Psoas muscle (tissue), 8 donors: ENCODE data around the gene TSSC4. TPM values are rescaled to one million over a fixed set of nuclear protein-coding genes. Genes with fewer than 3 reads are reported as not detected.

Experiments used
- ATAC-seq, 4 donors: fragments of 200-7000 bp; cut with Tn5 transposase; one replicate each; pipeline ENCODE4 v1.9.1; 2020; ENCODE audit warnings: moderate library complexity in 3 of 4, mild to moderate bottlenecking in 2 of 4
- DNase-seq, 2 donors: peaks; one replicate each; pipeline ENCODE4 v3.0.0-alpha.2; 2020
- H3K27ac ChIP-seq: fragments of 200-600 bp; one replicate; pipeline ENCODE4 v1.8.0; 2022
- H3K27me3 ChIP-seq, 3 donors: fragments of 200-600 bp in 1 of 3; one replicate each; pipeline versions ENCODE4 v1.6.1 to v1.8.0; 2013 to 2022; ENCODE audit warnings: low read length in 2 of 3, mild to moderate bottlenecking in 2 of 3, moderate library complexity in 1 of 3; ENCODE audit not compliant: insufficient read depth in 3 of 3
- H3K36me3 ChIP-seq, 2 donors: fragments of 200-600 bp in 1 of 2; one replicate each; pipeline versions ENCODE4 v1.6.1 to v1.8.0; 2013 to 2022; ENCODE audit warnings: low read depth in 1 of 2, mild to moderate bottlenecking in 1 of 2, moderate library complexity in 1 of 2; ENCODE audit not compliant: insufficient read depth in 1 of 2
- H3K4me1 ChIP-seq: fragments of 200-600 bp; one replicate; pipeline ENCODE4 v1.8.0; 2022
- H3K4me3 ChIP-seq: fragments of 200-600 bp; one replicate; pipeline ENCODE4 v1.8.0; 2022; ENCODE audit warnings: mild to moderate bottlenecking
- H3K9me3 ChIP-seq: fragments of 200-600 bp; one replicate; pipeline ENCODE4 v1.8.0; 2022
- WGBS, 3 donors: extraction: QIAGEN DNeasy Blood & Tissue Kit; methylation state at CpG; one replicate each; pipeline versions ENCODE4 v1.1.6 to v1.1.7; 2013; 5-methylcytosine and 5-hydroxymethylcytosine counted together
- intact Hi-C, 2 donors: fragments of 100-400 bp; cut with DNase I; formaldehyde crosslinking; loops; one replicate each; pipeline versions ENCODE4 v1.11.0 to v1.14.2; 2022
- polyA plus RNA-seq, 3 donors: library from polyadenylated mRNA; stranded (reverse); fragments of 200-250 nt; gene quantifications; one replicate each; pipeline ENCODE4 v1.2.3, GENCODE V29; 2013
- total RNA-seq, 4 donors: library from RNA; stranded (reverse); fragmentation: NEBNext Ultra II Directional in 2 of 4; extraction: Animal tissue kit (Norgen Biotek cat#: 25700) in 2 of 4; gene quantifications; one replicate each; pipeline versions ENCODE4 v1.2.1 to v1.2.4, GENCODE V29; 2021 to 2023
- TF ChIP-seq, protein P1 (sequence below): fragments of 200-600 bp; IDR thresholded peaks from one replicate; pipeline ENCODE4 v1.8.0; 2022; ENCODE audit warnings: antibody characterized with exemption
- donor health status: healthy with polysubstance abuse.
- donor health status: DM: no; HTN: no; CAD: no; lungs with moderate emphysema.
- donor health status: Bipolar disorder and iron deficiency.
- donor health status: healthy.
- donor health status: DM: yes; HTN: yes; CAD: no.
- donor health status: DM: no; HTN: no; CAD: no.
- donor health status: DM: no; HTN: no; CAD: no.
- donor health status: DM: yes; HTN: yes; CAD: no.

TSSC4 gene
- total and polyA plus RNA-seq, 7 donors = 43.4 to 114 (median 65.5) TPM

DNA sequence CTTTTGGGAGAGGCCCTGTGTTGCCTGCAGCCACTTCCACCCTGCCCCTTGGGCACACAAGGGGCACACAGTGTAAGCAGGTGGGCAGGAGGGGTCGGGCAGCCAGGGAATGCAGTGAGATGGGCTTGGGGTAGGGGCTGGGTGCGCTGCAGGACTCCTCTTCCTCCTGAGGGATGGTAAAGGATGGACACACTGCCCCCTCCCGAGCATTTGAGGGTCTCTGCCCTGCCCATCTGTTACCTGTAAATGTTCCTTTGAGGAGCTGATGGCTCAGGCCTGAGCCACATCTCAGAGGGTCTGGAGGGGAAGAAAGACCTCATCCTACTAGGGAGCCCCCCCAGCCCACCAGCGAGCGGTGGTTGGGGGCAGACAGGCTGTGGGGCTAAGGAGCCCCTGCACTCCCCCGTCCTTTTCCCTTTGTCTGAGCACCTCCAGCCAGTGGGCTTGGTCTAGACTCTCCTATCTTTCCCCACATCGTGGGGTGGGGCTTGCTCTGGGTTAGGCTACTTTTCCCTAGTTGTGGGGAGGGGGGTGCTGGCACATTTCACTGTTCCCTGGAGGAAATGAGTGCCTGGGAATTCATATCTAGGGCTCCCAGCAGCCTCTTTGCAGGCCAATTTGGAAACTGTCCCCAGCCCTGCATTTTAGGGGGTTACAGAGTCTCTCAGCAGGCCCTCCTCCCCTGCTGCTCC is 1.7 kb upstream of the TSSC4 start:
- H3K4me3 ChIP-seq = peak overlapping the region; percentile 86
- H3K4me1 ChIP-seq = peaks cover 25% of the 10 kb centered on the region
- no peaks in the 10 kb centered on the region for H3K9me3 ChIP-seq
- TF ChIP-seq, protein P1, sequence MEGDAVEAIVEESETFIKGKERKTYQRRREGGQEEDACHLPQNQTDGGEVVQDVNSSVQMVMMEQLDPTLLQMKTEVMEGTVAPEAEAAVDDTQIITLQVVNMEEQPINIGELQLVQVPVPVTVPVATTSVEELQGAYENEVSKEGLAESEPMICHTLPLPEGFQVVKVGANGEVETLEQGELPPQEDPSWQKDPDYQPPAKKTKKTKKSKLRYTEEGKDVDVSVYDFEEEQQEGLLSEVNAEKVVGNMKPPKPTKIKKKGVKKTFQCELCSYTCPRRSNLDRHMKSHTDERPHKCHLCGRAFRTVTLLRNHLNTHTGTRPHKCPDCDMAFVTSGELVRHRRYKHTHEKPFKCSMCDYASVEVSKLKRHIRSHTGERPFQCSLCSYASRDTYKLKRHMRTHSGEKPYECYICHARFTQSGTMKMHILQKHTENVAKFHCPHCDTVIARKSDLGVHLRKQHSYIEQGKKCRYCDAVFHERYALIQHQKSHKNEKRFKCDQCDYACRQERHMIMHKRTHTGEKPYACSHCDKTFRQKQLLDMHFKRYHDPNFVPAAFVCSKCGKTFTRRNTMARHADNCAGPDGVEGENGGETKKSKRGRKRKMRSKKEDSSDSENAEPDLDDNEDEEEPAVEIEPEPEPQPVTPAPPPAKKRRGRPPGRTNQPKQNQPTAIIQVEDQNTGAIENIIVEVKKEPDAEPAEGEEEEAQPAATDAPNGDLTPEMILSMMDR = no peak
- no peak for ATAC-seq
- no peaks in the 10 kb centered on the region for H3K27me3 ChIP-seq
- DNase-seq = no peak
- peaks cover 0 to 57% of the 10 kb centered on the region in 2 donors for H3K36me3 ChIP-seq
- peak overlapping the region; percentile 98 for H3K27ac ChIP-seq
- WGBS, 3 donors = 48 to 59% (median 54%) methylated on average over 7 of the region's 7 CpGs
- intact Hi-C loops = loop anchor here in 1 of 2 donors (2.0 kb wide), 1 partner anchor 16 kb away; no protein-coding TSS in a partner anchor

- Histone ChIP-seq H3K4me3 (peak overlapping the region; percentile 86), H3K36me3 (peaks cover 0 to 55% of the 10 kb centered on the region in 2 donors), H3K4me1 (peaks cover 25% of the 10 kb centered on the region), H3K27ac (peak overlapping the region; percentile 98), H3K9me3 (no peaks in the 10 kb centered on the region), H3K27me3 (no peaks in the 10 kb centered on the region)
- 5 to 7% (median 5%) methylated on average over 19 to 23 of the region's 23 CpGs for whole genome bisulfite sequencing, 3 donors
- no peak for DNase-seq
- intact Hi-C loops = loop anchor here in 1 of 2 donors (2.0 kb wide), 1 partner anchor 17 kb away; no protein-coding TSS in a partner anchor
- peak in 2 of 4 donors; percentile 5 to 22 for ATAC-seq
- TF ChIP-seq, protein P1 = no peak
Observed at GRCh38 chr11:2399488-2400068, 972 bp upstream of the TSSC4 start.

DNA sequence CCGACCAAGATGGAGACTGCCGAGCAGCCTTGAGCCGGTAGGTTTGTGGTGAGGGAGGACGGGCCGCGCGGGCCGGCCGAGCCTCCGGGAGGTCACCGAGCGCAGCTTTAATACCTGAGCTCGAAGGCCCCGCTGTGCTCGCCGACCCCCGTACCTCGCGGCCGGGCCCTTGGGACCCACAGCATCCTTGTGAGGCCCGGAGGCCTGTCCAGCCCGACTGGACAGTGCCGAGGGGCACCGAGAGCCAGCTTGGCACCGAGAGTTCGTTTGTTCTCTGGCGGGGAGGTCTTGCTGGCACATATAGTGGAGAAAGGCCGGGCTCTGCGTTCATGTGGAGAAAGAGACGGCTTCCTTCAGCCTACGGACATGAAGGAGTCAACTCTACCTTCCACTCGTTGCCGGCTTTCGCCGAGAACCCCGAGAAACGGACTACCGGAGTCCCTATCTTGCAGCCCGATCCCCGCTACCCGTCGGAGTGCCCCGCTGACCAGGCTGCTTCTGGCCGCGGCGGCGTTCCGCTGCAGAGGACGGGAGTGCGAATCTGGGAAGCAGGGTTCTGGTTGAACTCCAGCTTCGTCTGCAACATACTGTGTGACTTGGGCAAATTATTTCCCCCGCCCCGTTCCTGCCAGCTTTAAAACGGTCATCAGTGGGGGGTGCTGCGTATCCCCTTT is 349 bp downstream of the TSSC4 start:
- Histone ChIP-seq H3K36me3 (peaks cover 0 to 42% of the 10 kb centered on the region in 2 donors), H3K9me3 (no peaks in the 10 kb centered on the region), H3K4me1 (peaks cover 25% of the 10 kb centered on the region), H3K27ac (peak overlapping the region; percentile 98), H3K4me3 (peak overlapping the region; percentile 86), H3K27me3 (no peaks in the 10 kb centered on the region)
- DNase-seq (no peak), ATAC-seq (peak in 3 of 4 donors; percentile 4 to 22 (median 11))
- intact Hi-C loops = no loop called here
- TF ChIP-seq, protein P1 = no peak
- WGBS, 3 donors = 1% methylated on average over 54 to 55 of the region's 55 CpGs

- ATAC-seq = no peak
- Histone ChIP-seq H3K4me3 (peak overlapping the region; percentile 86), H3K9me3 (no peaks in the 10 kb centered on the region), H3K27me3 (no peaks in the 10 kb centered on the region), H3K4me1 (peaks cover 25% of the 10 kb centered on the region), H3K27ac (peak overlapping the region; percentile 98), H3K36me3 (peaks cover 0 to 36% of the 10 kb centered on the region in 2 donors)
- 36 to 41% (median 39%) methylated on average over 12 of the region's 12 CpGs for WGBS, 3 donors
- DNase-seq = no peak
- intact Hi-C loops = no loop called here
- TF ChIP-seq, protein P1 = no peak
Observed at GRCh38 chr11:2401436-2401984, 960 bp downstream of the TSSC4 start.
